ENCODE results near the gene MRPL9.
"Not testable (repeated sequence)": the region's sequence is repeated elsewhere in the genome, so short reads cannot be mapped to it uniquely, and the experiment has no call there.

The MRPL9 gene

DNA sequence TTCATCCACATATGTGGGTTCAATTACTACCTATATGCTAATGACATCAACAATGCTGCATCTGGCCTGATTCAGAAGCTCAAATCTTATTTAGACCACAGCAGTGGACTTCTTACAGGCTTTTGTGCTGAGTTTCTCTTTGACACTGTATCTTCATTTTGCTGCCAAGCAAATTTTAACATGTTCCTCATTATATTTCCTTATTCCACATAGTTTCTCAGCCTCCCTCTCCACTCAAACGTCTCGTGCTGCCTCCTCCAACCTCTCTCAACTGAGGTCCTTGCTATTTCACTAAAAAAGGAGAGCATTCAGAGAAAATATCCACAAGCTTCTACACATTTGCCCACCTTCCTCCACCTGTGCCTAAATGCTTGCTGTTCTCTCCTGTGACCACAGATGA lies 20.5 kb upstream of the MRPL9 start:
- no peak for DNase-seq (ENCODE audit: low read depth)

DNA sequence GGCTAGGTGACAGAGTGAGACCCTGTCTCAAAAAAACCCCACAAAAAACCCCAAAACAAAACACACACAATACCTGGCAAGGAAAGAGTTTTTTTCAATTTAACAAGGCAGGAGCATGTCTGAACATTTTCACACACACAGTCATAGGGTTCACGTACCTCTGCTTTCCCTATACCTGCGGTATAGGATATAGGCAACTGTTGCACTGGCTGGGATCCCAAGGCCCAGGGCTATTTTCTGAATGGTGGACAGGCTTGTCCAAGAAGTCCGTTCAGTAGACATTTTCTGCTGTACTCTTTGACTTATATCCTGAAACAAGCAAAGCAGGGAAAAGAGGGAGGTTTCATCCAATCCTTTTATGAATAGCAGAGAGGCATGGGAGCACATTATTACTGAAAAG lies 19.4 kb upstream of the MRPL9 start:
- no peak for DNase-seq (ENCODE audit: low read depth)

DNA sequence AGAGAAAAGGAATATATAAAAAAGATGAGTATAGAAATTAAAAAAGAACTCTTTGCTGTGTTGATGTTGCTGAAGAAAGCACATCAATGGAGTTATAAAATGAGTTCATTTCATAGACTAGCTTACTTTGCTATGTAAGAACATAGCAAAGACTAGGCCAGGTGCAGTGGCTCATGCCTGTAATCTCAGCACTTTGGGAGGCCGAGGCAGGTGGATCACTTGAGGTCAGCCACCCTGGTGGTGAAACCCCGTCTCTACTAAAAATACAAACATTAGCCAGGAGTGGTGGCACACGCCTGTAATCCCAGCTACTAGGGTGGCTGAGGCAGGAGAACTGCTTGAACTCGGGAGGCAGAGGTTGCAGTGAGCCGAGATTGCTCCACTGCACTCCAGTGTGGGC lies 18.7 kb upstream of the MRPL9 start:
- DNase-seq (ENCODE audit: low read depth), result not testable (repeated sequence)

DNA sequence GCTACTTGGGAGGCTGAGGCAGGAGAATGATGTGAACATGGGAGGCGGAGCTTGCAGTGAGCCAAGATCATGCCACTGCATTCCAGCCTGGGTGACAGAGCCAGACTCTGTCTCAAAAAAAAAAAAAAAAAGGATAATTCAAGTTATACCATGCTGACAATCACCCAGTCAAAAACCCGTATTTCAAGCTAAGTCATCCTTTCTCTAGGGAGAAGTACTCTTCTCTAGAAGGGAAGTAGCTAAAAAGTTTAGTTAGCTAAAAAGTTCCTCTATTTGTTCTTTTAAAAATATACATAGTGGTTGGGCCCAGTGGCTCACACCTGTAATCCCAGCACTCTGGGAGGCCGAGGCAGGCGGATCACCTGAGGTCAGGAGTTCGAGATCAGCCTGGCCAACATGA lies 17.4 kb upstream of the MRPL9 start:
- not testable (repeated sequence) for DNase-seq (ENCODE audit: low read depth)

DNA sequence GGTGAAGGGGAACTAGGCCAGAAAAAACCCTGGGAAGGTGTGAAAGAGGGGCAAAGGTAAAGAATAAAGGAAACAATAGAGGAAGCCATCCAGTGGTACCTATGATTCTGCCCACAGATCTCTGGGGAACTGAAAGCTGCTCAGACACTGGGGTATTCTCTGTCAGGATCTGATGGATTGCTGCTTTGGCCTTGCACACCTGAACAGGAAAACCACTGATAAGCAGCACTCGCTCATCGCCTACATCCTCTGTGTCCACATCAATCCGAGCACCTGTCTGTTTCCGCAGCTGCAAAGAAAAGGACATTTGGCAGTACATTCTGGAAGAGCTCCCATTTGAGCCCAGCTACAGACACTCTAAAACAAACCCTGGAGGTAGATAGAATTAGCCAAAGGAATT lies 16.6 kb upstream of the MRPL9 start:
- DNase-seq (ENCODE audit: low read depth), result no peak

DNA sequence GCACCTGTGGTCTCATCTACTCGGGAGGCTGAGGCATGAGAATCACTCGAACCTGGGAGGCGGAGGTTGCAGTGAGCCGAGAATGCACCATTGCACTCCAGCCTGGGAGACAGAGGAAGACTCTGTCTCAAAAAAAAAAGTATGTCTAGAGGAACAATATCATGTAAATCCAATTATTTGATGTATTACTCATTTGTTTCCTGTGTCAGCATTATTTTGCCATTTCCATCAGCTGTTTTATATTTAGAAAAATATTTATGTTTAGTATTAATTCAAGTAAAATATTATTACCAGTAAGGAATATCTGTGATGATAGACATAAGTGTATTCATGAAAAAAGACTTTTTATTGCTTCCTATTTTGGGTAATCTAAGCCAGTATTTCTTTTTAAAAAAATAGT lies 14.0 kb upstream of the MRPL9 start:
- DNase-seq (ENCODE audit: low read depth), result no peak

DNA sequence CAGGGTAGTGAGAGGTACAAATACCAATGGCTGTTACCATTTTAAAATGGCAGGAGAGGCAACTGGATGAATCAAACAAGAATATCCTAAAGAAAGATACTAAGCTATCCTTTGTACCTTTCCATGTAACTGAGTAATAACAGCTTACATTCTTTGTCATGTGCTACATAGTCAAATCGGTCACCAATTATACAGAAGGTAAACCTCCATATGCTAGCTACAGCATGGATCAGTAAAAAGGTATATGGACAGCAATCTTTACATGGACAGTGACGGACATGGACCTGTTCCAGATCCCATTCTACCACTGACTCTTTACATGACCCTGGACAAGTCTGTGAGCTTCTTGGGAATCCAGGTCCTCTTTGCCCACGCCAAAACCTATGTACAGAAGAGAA lies 13.4 kb upstream of the MRPL9 start:
- DNase-seq (ENCODE audit: low read depth), result no peak

DNA sequence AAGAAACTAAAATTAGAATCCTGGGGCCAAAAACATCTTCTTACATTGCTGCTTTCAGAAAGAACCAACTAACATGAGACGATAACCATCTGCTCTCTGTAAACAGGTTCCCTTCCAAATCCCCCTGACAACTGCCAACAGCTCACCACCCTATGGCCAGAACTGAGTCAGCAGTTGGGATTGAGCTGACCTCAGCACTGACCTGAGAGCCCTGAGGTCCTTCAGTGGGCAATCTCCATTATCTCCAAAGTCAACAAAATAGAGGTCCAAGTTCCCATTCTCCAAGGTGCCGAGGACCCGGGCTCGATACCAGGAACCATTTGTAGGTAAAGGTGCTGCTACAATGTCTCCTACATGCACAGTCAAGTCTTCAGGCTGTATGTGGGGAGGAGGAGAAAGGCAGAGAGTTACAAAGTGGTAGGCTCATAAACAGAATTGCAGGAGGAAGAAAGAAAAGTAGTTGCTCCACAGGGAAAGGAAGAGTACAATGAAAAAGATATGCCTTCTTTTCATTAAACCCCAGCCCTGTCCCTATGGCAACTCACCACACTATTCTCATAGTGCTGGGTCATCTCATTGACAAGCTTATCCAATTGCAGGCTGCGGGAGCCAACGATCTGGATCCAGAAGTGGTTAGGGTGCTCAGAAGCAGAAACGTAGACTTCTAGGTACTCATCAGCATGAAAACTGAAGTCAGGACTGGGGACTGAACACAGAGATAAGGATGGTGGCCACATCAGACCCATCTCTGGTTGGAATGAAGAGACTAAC lies 12.8 kb upstream of the MRPL9 start:
- DNase-seq (ENCODE audit: low read depth), result no peak

DNA sequence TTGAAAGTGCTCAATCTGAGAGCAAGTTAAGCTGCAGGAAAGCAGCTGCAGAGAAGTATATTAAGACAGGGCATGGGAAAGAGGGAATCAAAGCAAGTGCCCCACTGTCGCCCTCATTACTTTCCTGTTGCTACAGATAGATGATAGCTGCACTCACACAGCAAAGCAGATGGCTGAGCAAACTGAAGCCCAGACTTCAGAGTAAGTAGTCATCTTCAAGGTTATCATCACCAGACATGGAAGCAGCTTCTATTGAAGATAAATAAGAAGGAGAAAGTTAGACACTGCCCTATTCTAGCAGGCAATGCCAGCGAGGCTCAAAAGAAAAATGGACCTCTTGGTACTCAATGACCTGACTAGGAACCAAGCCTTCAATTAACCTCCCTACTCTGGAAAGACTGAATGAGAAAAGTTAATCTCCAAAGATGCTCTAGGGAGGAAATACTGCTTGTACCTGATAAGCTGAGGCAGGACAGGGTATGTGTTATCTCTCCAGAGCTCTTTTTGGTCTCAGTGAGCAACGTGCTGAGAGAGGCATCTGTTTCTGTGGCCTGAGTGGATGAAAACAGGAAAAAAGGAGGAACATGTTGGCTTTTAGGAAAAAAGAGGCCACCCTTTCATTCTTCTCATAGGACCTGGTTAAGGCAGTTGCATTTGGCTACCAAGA lies 11.1 kb upstream of the MRPL9 start:
- no peak for DNase-seq (ENCODE audit: low read depth)

DNA sequence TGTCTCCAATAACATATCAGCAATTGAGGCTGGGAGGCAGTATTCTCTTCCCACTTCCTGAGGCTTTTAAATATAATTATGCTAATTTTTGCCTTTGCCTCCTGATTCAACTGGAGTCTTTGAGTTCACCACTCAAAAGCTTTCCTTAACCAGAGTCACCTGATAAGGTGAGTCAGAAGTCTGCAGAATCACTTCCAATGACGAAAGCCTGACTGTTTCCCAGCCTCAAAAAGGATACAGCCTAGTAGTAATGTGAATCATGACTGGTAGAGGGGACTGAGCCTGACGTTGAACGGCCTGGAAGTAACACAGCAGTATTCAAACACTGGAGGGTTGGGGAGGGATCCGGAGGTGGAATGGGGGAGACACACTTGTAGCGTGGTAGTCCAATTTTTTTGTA lies 10.4 kb upstream of the MRPL9 start:
- no peak for DNase-seq (ENCODE audit: low read depth)

DNA sequence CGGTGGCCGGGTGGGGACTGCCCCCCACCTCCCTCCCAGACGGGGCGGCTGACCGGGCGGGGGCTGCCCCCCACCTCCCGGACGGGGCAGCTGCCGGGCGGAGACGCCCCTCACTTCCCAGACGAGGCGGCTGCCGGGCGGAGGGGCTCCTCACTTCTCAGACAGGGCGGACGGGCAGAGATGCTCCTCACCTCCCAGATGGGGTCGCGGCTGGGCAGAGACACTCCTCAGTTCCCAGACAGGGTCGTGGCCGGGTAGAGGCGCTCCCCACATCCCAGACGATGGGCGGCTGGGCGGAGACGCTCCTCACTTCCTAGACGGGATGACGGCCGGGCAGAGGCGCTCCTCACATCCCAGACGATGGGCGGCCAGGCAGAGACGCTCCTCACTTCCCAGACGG lies 6.0 kb upstream of the MRPL9 start:
- DNase-seq (ENCODE audit: low read depth), result not testable (repeated sequence)

DNA sequence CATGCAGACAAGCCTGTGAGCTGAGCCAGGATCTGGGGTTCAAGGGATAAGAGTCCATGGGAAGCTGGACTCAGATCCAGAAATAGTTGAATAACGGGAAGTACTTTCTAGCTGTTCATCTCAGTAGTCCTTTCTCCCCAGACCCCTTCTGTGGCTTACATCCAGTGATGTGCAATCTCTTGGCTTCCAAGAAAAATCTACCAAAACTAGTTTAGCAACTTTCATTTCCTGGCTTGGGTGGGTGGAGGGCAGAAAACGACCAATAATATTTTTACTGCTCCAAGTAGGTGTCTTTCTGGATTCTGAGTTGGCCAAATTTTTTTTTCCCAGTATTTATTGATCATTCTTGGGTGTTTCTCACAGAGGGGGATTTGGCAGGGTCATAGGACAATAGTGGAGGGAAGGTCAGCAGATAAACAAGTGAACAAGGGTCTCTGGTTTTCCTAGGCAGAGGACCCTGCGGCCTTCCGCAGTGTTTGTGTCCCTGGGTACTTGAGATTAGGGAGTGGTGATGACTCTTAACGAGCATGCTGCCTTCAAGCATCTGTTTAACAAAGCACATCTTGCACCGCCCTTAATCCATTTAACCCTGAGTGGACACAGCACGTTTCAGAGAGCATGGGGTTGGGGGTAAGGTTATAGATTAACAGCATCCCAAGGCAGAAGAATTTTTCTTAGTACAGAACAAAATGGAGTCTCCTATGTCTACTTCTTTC lies 5.2 kb upstream of the MRPL9 start:
- not testable (repeated sequence) for DNase-seq (ENCODE audit: low read depth)

DNA sequence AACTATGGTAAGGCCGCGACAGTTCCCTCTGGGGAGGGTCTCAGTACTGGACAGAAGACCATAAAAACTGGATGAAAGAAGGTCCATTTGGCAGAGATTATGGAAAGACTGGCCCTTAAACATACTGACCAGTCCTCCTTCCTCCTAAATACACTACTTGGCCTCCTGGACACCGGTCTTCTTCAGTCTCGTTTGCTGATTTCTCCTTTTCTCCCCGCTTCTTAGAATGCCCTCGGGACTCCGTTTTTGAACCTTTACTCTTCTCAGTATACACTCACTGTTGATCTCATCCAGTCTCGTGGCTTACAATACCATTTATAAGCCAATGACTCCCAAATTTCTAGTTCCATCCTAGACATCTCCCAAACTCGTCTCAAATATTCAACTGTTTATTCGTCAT lies 694 bp upstream of the MRPL9 start:
- no peak for DNase-seq (ENCODE audit: low read depth)

DNA sequence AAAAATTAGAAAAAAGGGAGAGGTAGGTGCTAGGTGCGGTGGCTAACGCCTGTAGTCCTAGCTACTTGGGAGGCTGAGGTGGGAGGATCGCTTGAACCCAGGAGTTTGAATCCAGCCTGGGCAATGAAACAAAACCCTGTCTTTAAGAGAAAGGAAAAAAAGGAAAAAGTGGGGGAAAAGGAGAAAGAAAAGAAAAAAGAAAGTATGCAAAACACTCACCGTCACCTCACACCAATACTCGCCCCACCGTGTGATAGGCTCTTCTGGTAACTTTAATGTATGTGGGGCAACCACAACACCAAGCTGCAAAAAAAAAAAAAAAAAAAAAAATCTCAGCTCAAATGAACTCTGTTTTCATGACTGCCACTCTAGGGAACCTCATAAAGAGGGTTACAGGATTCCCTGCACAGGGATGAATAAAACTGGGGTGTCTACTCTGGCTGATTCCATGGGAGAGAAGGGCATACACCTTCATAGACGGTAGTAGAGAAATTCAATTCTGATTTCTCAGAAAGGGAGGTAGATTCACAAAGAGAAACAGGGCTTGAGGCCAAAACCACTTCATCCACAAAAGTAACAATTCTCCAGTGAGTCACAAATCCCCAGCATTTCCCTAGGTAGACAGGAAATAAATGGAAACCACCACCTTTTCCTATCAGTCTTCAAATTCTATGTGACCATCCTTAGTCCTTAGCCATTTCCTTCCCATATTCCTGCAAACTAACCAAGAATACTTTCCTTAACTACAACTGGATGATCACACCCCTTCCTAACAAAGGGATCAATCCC lies 2.5 kb downstream of the MRPL9 start:
- no peak for DNase-seq (ENCODE audit: low read depth)

DNA sequence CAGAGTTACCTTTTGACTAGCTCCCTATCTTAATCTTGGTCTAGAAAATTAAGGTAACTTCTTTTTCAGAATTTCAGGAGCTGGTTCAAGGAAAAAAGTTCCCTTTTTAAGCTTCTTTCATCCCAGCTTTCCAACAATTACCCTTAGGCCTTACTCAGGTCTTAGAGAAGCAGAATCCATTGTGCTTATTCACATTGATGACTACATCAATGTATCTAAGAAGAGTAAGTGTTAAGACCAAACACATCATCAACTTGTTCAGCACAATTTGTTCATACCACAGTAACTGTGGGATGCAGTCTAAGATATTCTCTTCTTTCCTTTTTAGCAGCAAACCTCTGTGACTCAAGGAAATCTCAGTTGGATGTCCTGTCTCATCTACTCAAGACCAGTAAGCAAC lies 4.1 kb downstream of the MRPL9 start:
- no peak for DNase-seq (ENCODE audit: low read depth)

DNA sequence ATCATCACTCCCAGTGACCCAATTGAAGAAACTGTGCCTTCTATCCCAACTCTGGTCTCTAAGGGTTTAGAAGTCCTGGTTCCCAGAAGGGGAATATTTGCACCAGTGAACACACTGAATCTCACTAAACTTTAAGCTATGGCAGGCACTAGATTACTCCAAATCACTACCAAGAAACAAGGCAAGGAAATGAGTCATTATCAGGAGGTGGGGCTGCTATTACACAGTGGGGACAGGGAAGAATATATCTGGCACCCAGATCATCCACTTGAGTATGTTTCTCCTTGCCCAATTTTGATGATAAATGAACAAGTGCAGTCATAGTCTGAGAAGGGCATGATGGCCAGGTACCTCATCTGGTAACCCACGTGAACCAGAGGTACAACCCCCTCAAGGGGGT lies 7.0 kb downstream of the MRPL9 start:
- DNase-seq (ENCODE audit: low read depth), result no peak

DNA sequence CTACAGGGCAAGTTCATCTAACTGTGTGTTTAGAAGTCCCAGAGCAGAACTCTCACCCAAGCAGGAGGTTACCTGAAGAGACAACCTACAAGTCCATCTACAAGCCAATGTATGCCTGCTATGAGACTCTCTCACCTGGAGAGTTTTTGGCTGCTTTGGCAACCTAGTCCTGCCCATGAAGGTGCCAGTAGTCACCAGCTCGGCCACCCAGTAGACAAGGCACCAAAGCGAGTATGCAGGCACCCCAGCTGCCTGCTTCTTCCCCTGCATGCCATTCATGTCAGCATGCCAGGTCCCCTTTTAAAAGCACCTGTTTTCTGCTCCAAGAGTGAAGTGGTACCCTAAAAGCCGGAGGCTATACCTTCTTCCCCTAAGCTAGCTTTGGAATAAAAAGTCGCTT lies 21.8 kb downstream of the MRPL9 start:
- no peak for DNase-seq (ENCODE audit: low read depth)

DNA sequence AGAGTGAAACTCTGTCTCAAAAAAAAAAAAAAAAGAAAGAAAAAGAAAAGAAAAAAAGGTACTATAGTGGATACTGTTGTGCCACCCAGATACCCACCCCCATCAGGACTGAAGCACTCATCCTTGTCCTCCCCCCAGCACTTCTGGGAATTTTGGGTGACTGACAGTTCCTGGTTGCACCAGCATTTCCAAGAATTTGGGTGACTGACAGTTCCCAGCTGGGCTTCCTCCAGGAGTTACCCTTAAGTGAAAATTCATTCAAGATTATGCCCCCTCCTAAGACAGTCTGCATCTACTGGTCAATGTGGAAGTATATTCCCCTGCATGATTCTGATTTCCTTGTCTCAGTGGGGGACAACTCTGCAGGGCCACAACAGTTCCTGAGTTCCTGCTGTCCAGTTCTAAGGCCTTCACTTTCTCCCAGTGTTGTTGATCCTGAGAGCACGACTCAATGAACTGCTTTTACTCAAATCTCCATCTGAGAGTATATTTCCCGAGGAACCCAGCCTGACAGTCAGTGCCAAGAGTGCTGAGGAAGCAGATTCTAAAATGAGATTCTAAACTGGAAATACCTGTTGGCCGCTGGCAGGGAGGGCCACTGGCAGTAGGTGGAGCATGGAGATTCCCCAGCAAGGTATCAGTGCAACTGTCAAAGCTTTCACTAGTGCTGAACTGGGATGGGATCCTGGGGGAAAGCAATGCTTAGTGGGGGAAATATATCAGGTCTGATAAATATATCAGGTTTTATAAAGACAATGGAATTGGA lies 23.5 kb downstream of the MRPL9 start:
- DNase-seq (ENCODE audit: low read depth), result no peak

DNA sequence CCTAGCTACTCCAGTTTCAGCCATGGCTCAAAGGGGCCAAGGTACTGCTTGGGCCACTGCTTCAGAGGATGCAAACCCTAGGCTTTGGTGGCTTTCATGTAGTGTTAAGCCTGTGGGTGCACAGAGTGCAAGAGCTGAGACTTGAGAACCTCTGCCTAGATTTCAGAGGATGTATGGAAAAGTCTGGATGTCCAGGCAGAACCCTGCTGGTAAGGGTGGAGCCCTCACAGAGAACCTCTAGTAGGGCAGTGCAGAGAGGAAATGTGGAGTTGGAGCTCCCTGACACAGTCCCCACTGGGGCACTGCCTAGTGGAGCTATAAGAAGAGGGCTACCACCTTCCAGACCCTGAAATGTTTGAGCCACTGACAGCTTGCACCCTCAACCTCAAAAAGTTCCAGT lies 25.8 kb downstream of the MRPL9 start:
- DNase-seq (ENCODE audit: low read depth), result no peak

DNA sequence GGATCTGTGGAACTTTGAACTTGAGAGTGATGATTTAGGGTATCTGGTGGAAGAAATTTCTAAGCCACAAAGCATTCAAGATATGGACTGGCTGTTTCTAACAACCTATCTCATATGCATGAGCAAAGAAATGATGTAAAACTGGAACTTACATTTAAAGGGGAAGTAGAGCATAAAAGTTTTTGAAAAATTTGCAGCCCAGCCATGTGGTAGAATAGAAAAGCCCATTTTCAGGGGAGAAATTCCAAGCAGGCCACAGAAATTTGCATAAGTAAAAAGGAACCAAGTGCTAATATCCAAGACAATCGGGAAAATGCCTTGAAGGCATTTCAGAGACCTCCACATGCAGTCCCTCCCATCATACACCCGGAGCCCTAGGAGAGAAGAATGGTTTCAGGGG lies 26.3 kb downstream of the MRPL9 start:
- no peak for DNase-seq (ENCODE audit: low read depth)

DNA sequence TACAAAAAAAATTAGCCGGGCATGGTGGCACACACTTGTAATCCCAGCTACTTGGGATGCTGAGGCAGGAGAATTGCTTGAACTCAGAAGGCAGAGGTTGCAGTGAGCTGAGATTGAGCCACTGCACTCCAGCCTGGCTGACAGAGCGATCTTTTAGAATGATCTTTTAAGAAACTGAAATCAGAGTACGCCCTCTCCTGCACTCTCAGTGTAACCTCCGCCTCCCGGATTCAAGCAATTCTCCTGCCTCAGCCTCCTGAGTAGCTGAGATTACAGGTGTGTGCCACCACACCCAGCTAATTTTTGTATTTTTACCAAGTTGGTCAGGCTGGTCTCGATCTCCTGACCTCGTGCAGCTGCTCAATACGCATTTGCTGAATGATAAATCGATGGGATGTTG lies 29.3 kb downstream of the MRPL9 start:
- not testable (repeated sequence) for DNase-seq (ENCODE audit: low read depth)

DNA sequence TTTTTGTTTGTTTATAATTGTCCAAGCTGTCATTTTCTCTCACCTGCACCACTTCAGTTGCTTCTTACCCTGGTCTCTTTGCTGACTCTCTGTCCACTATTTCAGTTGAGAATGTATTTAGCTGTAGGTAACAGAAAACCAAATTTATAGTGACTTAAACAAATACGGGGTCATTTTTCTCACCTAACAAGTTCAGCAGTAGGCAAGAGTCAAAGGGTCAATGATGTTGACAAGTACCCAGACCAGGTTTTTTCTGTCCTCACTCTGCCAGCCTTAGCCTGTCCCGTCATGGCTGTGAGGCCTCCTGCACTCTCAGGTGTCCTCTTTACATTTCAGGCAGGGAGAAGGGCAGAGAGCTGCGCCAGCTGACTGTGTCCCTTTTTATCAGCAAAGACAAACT lies 30.2 kb downstream of the MRPL9 start:
- no peak for DNase-seq (ENCODE audit: low read depth)

All from activated T-cell treated with anti-CD3 and anti-CD28 coated beads for 48 hours (primary cell).